ENCODE results near the gene RNASEH2B.

RNASEH2B gene

GRCh38 chr13:51000061-51000460, 90.5 kb downstream of the RNASEH2B start:
- DNase-seq = no peak

- no peak for DNase-seq
Measured at GRCh38 chr13:51000571-51001260, 91.1 kb downstream of the RNASEH2B start.

GRCh38 chr13:51001335-51001734, 91.7 kb downstream of the RNASEH2B start:
- DNase-seq = no peak

- no peak for DNase-seq
Measured at GRCh38 chr13:51002736-51003135, 93.1 kb downstream of the RNASEH2B start.

- DNase-seq = no peak
Measured at GRCh38 chr13:51003642-51004041, 94.1 kb downstream of the RNASEH2B start.

GRCh38 chr13:51004111-51004865, 94.7 kb downstream of the RNASEH2B start:
- no peak for DNase-seq

- no peak for DNase-seq
Measured at GRCh38 chr13:51004918-51005460, 95.4 kb downstream of the RNASEH2B start.

GRCh38 chr13:51005566-51005965, 96.0 kb downstream of the RNASEH2B start:
- DNase-seq = no peak

Data from activated CD4-positive, alpha-beta T cell treated with anti-CD3 and anti-CD28 coated beads, Interleukin-10, Interleukin-2, amounts not matched to agents 100 ng/mL and 50 ng/mL, durations not matched to agents 16 hours and 8 hours (primary cell).